Spinal cord (tissue), 10 donors: ENCODE results near the gene GRIK1. TPM values are rescaled to one million over a fixed set of nuclear protein-coding genes. Genes with fewer than 3 reads are reported as not detected.
A peak's percentile ranks its signal among the peaks of the same experiment; 100 is the strongest.

Experiments
- DNase-seq, 6 donors: peaks; one replicate each; pipeline versions ENCODE4 v3.0.0 to v3.0.0-alpha.2; 2013 to 2015; ENCODE audit warnings: low spot score in 6 of 6, low read depth in 4 of 6
- H3K27ac ChIP-seq: one replicate; pipeline ENCODE4 v1.5.1; 2013; ENCODE audit warnings: low read depth, low read length, control low read depth
- H3K27me3 ChIP-seq: one replicate; pipeline ENCODE4 v1.6.1; 2013; ENCODE audit warnings: low read length; ENCODE audit not compliant: control insufficient read depth, insufficient read depth
- H3K36me3 ChIP-seq: one replicate; pipeline ENCODE4 v1.6.1; 2013; ENCODE audit warnings: low read length; ENCODE audit not compliant: control insufficient read depth, insufficient read depth
- H3K4me1 ChIP-seq: one replicate; pipeline ENCODE4 v1.6.1; 2013; ENCODE audit warnings: low read length; ENCODE audit not compliant: control insufficient read depth, insufficient read depth
- H3K4me3 ChIP-seq: one replicate; pipeline ENCODE4 v1.5.1; 2013; ENCODE audit warnings: low read depth, low read length, control low read depth
- H3K9me3 ChIP-seq: one replicate; pipeline ENCODE4 v1.6.1; 2013; ENCODE audit warnings: low read length; ENCODE audit not compliant: control insufficient read depth, insufficient read depth
- WGBS: methylation state at CpG from one replicate; pipeline ENCODE4 v1.1.5; 2013; ENCODE audit warnings: missing lambda C conversion rate; ENCODE audit not compliant: insufficient coverage; 5-methylcytosine and 5-hydroxymethylcytosine counted together
- polyA plus RNA-seq, 2 donors: library from polyadenylated mRNA; unstranded; fragments of 120-200 nt; gene quantifications; one replicate each; pipeline ENCODE4 v1.2.1, GENCODE V29; 2013; ENCODE audit not compliant: insufficient read length in 2 of 2
- total RNA-seq, 2 donors: library from RNA; depleted of rRNA in 1 of 2; stranded (reverse); fragments of 120-200 nt in 1 of 2; fragments of >200 nt in 1 of 2; gene quantifications; one replicate each; pipeline versions ENCODE4 v1.2.3 to v1.2.4, GENCODE V29; 2013 to 2014
- donor health status: healthy.

GRIK1 gene
- total and polyA plus RNA-seq, 4 donors, result 12.0 to 35.0 (median 29.6) TPM

GRCh38 chr21:29660047-29660720 is 279.6 kb downstream of the GRIK1 start:
- H3K36me3 ChIP-seq, result peaks cover 3% of the 10 kb centered on the region
- H3K4me1 ChIP-seq, result no peaks in the 10 kb centered on the region
- WGBS, result 83% methylated on average over 1 of the region's 2 CpGs

GRCh38 chr21:29658934-29659203 is 280.9 kb downstream of the GRIK1 start:
- Histone ChIP-seq H3K36me3 (peaks cover 3% of the 10 kb centered on the region), H3K27me3 (no peaks in the 10 kb centered on the region), H3K4me3 (no peak overlapping the region), H3K27ac (no peak overlapping the region), H3K4me1 (peaks cover 4% of the 10 kb centered on the region), H3K9me3 (no peaks in the 10 kb centered on the region)
- DNase-seq, result no peak
- no CpG with 5 or more reads among the region's 1 CpG for WGBS

More at GRCh38 chr21:29660047-29660720, 279.6 kb downstream of the GRIK1 start:
- no peak overlapping the region for H3K4me3 ChIP-seq
- no peaks in the 10 kb centered on the region for H3K27me3 ChIP-seq
- DNase-seq, result no peak
- H3K9me3 ChIP-seq, result no peaks in the 10 kb centered on the region
- H3K27ac ChIP-seq, result no peak overlapping the region

DNA sequence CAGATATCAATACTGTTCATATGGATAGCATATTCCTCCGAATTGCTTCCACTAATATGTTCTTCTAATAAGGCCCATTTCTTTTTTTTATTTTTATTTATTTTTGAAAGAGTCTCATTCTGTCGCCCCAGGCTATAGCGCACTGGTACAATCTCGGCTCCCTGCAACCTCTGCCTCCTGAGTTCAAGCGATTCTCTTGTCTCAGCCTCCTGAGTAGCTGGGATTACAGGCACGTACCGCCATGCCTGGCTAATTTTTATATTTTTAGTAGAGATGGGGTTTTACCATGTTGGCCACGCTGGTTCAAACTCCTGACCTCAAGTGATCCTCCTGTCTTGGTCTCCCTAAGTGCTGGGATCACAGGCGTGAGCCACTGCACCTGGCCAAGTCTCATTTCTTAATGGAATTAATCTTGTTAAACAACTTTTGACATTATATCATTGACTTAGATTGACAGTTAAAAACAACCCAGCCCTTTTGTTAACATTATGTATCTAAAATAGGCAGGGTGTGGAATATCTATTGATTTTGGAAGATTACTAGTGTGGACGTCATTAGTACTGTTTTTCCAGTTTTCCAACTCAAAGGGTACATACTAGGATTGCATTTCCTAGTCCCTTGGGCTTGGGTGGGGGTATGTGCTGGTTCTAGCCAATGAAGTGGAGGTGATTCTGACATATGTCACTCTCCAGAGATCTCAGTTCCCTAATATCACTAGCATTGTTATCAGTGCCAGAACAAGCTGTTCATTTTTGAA is 281.4 kb downstream of the GRIK1 start:
- H3K4me1 ChIP-seq, result peaks cover 4% of the 10 kb centered on the region
- no peaks in the 10 kb centered on the region for H3K27me3 ChIP-seq
- H3K4me3 ChIP-seq, result no peak overlapping the region
- 100% methylated on average over 2 of the region's 10 CpGs for WGBS
- no peak for DNase-seq
- no peak overlapping the region for H3K27ac ChIP-seq
- H3K9me3 ChIP-seq, result no peaks in the 10 kb centered on the region
- peaks cover 3% of the 10 kb centered on the region for H3K36me3 ChIP-seq

- H3K27ac ChIP-seq, result no peak overlapping the region
- H3K27me3 ChIP-seq, result no peaks in the 10 kb centered on the region
- peaks cover 4% of the 10 kb centered on the region for H3K4me1 ChIP-seq
- H3K36me3 ChIP-seq, result peaks cover 3% of the 10 kb centered on the region
- H3K4me3 ChIP-seq, result no peak overlapping the region
- peak in 1 of 6 donors; percentile 66 for DNase-seq
- H3K9me3 ChIP-seq, result no peaks in the 10 kb centered on the region
- WGBS, result 47% methylated on average over 3 of the region's 9 CpGs
These were observed 282.4 kb downstream of the GRIK1 start for GRCh38 chr21:29657240-29657989.

DNA sequence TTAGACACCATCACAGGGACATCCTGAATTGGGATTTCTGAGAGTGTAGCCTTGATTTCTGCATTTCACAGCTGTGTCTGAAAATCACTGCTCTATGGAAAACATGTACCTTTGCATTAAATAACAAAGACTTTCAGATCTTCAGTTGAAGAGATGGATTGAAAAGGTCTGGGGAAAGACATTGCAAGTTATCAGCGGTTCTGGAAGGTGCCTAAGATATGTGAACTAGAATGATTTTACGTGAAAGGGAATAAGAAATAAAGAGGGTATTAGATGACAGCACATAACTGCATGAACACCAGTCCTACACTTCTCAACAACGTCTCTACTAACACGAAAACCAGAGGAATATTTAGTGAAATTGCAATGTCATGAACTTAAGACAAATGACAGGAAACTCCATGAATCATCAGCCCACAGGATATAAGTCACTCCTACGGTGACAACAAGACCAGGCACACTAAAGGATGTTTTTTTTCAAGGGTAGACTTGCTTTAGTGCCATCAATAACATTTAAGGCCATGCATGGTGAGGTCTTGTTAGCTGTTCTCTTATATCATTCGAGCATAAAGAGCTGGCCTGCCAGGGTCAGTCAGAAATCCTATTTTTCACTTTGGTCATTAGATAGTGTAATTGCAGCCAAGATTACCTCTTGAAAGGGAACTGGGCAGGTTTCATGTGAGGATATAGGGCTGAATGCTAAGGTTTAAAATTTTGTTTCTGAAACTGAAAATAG is 283.1 kb downstream of the GRIK1 start:
- no peak overlapping the region for H3K4me3 ChIP-seq
- no peaks in the 10 kb centered on the region for H3K27me3 ChIP-seq
- peaks cover 4% of the 10 kb centered on the region for H3K4me1 ChIP-seq
- H3K9me3 ChIP-seq, result no peaks in the 10 kb centered on the region
- 20% methylated on average over 1 of the region's 6 CpGs for WGBS
- DNase-seq, result peak in 1 of 6 donors; percentile 70
- H3K36me3 ChIP-seq, result peaks cover 3% of the 10 kb centered on the region
- H3K27ac ChIP-seq, result no peak overlapping the region

GRCh38 chr21:29655577-29655976 is 284.2 kb downstream of the GRIK1 start:
- Histone ChIP-seq H3K27me3 (no peaks in the 10 kb centered on the region), H3K4me1 (peaks cover 4% of the 10 kb centered on the region), H3K4me3 (no peak overlapping the region), H3K9me3 (no peaks in the 10 kb centered on the region), H3K36me3 (peaks cover 3% of the 10 kb centered on the region), H3K27ac (no peak overlapping the region)
- DNase-seq, result no peak
- no CpG with 5 or more reads among the region's 6 CpGs for WGBS

DNA sequence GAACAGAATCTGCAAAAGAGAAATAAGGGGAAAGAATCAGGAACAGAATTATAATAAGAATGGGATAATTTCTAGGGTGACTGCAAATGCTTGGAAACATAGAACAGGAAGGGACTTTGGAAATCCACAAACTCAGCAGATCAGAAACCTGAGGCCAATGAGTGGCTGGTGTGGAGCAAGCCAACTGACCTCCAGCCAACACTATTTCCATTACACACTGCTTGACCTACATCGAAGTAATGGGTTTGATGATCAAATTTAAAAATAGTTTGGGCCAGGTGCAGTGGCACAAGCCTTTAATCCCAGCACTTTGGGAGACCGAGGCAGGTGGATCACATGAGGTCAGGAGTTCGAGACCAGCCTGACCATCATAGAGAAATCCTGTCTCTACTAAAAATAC is 284.9 kb downstream of the GRIK1 start:
- H3K4me3 ChIP-seq, result no peak overlapping the region
- H3K4me1 ChIP-seq, result peaks cover 4% of the 10 kb centered on the region
- H3K9me3 ChIP-seq, result no peaks in the 10 kb centered on the region
- peaks cover 3% of the 10 kb centered on the region for H3K36me3 ChIP-seq
- H3K27me3 ChIP-seq, result no peaks in the 10 kb centered on the region
- WGBS, result 100% methylated on average over 2 of the region's 3 CpGs
- no peak overlapping the region for H3K27ac ChIP-seq
- no peak for DNase-seq

DNA sequence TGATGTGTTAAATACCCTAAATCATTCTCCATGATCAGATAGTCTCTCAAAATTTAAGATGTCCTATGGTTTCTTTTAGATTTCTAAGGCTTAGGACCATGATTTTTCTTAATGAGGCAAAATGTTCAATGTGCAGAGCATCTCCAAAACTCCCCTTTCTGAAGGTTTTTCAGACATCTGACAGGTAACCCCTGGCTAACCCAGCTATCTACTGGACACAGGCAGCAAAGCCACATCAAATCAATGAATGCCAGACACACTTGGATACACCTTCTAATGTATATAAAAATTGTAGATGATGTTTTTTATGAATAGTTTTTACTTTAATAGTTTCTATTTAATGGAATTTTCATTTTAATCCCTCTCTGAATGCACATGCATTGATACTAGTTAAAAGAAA is 285.6 kb downstream of the GRIK1 start:
- Histone ChIP-seq H3K9me3 (no peaks in the 10 kb centered on the region), H3K36me3 (no peaks in the 10 kb centered on the region), H3K27ac (no peak overlapping the region), H3K4me3 (no peak overlapping the region), H3K4me1 (peaks cover 4% of the 10 kb centered on the region), H3K27me3 (no peaks in the 10 kb centered on the region)
- no peak for DNase-seq

DNA sequence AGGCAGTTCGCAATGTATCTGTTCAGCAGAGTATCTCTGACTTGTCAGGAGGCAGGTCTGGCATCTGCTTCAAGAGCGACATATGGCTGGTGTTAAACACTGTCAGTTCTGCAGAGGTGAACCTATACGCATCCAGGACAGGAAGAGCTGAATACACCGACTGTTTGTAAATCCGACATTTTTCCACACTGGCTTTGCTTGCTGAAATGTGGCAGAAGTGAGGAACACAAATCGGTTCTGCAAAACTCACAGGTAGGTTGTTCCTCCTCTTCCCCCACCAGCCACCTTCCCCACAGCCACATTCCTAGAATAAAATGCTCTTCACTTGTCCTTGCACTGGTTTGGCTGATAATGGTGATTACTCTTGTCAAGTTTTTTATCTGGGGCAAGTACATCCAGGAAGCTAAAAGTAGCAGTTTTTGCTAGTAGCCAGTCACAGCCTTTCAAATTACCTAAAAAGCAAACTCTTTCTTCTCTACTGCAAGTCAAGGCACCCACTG is 289.2 kb downstream of the GRIK1 start:
- DNase-seq, result no peak
- 97% methylated on average over 5 of the region's 6 CpGs for WGBS

More for the DNA sequence above, 289.2 kb downstream of the GRIK1 start:
- Histone ChIP-seq H3K36me3 (no peaks in the 10 kb centered on the region), H3K9me3 (no peaks in the 10 kb centered on the region), H3K27ac (no peak overlapping the region), H3K4me3 (no peak overlapping the region), H3K27me3 (no peaks in the 10 kb centered on the region), H3K4me1 (peaks cover 4% of the 10 kb centered on the region)
